HAP-1 (cell line): Measurements from ENCODE around the gene MFSD11.
A peak's percentile ranks its signal among the peaks of the same experiment; 100 is the strongest.
"Not testable (repeated sequence)": the region's sequence is repeated elsewhere in the genome, so short reads cannot be mapped to it uniquely, and the experiment has no call there.

Experiments
- DNase-seq, 2 experiments: peaks; one replicate each; pipeline ENCODE4 v3.0.0-alpha.2; 2016 to 2020; ENCODE audit warnings: low spot score in 2 of 2
- H3K27me3 ChIP-seq: fragments of 250-450 bp; sonication (Bioruptor Pico); 2 replicates; pipeline ENCODE4 v1.5.1; 2020; ENCODE audit warnings: low read depth, mild to moderate bottlenecking, moderate library complexity
- H3K36me3 ChIP-seq: fragments of 250-450 bp; sonication (Bioruptor Pico); replicated peaks from 2 replicates; pipeline ENCODE4 v1.5.1; 2020; ENCODE audit warnings: mild to moderate bottlenecking
- H3K4me1 ChIP-seq: fragments of 250-450 bp; sonication (Bioruptor Pico); 2 replicates; pipeline ENCODE4 v1.5.1; 2020; ENCODE audit warnings: mild to moderate bottlenecking
- H3K4me3 ChIP-seq: fragments of 250-450 bp; sonication (Bioruptor Pico); 2 replicates; pipeline ENCODE4 v1.5.1; 2020; ENCODE audit warnings: mild to moderate bottlenecking, moderate library complexity
- H3K9me3 ChIP-seq: fragments of 250-450 bp; sonication (Bioruptor Pico); 2 replicates; pipeline ENCODE4 v1.5.1; 2020; ENCODE audit warnings: mild to moderate bottlenecking, moderate library complexity
- in situ Hi-C: fragments of 300-500 bp; cut with MboI; formaldehyde crosslinking; loops from 3 replicates; pipeline ENCODE4 v1.14.3; 2020; ENCODE audit warnings: low sequenced_read_pairs, inconsistent platforms, mixed read lengths

The MFSD11 gene

GRCh38 chr17:76738468-76738850 is 540 bp downstream of the MFSD11 start:
- Histone ChIP-seq H3K4me1 (peaks cover 19% of the 10 kb centered on the region), H3K27me3 (no peaks in the 10 kb centered on the region), H3K9me3 (no peaks in the 10 kb centered on the region), H3K4me3 (peak overlapping the region; percentile 100), H3K36me3 (peaks cover 43% of the 10 kb centered on the region)
- peak in 1 of 2 experiments; percentile 21 for DNase-seq
- in situ Hi-C loops: no loop called here

DNA sequence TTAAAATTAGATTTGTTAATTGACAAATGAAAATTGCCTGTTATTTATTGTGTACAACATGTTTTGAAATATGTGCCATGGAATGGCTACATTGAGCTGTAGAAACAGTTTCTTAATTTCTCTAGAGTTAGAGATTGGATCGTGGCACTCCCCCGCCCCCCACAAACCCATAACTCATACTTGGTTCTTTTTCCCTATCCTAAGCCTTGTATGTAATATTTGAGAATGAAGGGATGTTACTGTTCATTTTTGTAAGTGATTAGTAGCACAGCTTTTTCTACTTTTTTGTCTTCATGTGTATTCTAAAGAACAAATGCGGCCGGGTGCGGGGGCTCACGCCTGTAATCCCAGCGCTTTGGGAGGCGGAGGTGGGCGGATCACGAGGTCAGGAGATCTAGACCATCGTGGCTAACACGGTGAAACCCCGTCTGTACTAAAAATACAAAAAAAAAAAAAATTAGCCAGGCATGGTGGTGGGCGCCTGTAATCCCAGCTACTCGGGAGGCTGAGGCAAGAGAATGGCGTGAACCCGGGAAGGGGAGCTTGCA is 1.7 kb downstream of the MFSD11 start:
- H3K9me3 ChIP-seq, DNase-seq, H3K4me3 ChIP-seq, H3K27me3 ChIP-seq, in situ Hi-C loops: not testable (repeated sequence)
- H3K36me3 ChIP-seq: peaks cover 39% of the 10 kb centered on the region
- peaks cover 12% of the 10 kb centered on the region for H3K4me1 ChIP-seq

GRCh38 chr17:76740329-76741118 is 2.6 kb downstream of the MFSD11 start:
- no peak for DNase-seq
- in situ Hi-C loops: no loop called here
- H3K9me3 ChIP-seq: no peaks in the 10 kb centered on the region
- H3K27me3 ChIP-seq: no peaks in the 10 kb centered on the region
- peaks cover 12% of the 10 kb centered on the region for H3K4me1 ChIP-seq
- H3K36me3 ChIP-seq: peaks cover 38% of the 10 kb centered on the region
- H3K4me3 ChIP-seq: no peak overlapping the region

GRCh38 chr17:76742958-76743357 is 5.0 kb downstream of the MFSD11 start:
- peaks cover 12% of the 10 kb centered on the region for H3K4me1 ChIP-seq
- DNase-seq: no peak
- H3K27me3 ChIP-seq: no peaks in the 10 kb centered on the region
- in situ Hi-C loops: no loop called here
- H3K4me3 ChIP-seq: no peak overlapping the region
- H3K9me3 ChIP-seq: no peaks in the 10 kb centered on the region
- H3K36me3 ChIP-seq: peaks cover 32% of the 10 kb centered on the region

DNA sequence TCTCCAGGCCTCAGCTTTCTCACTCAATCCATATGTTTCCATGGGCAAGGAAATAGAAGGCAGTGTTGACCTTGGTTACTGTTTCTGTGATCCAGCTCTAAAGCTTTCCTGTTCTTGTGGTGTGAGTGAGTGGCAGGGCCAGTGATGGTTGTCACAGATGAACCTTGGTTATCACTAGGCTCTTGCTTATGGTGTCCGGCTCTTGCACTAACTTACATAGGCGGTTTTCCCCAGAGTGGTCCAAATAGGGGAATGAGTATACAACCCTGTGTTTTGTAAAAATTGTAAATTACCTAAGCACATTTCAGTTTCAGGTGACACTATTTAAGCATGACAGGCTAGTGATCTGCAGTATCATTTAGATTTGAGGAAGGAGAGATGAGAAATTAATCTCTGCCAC is 6.8 kb downstream of the MFSD11 start:
- no peak for DNase-seq
- Histone ChIP-seq H3K4me3 (no peak overlapping the region), H3K27me3 (no peaks in the 10 kb centered on the region), H3K9me3 (no peaks in the 10 kb centered on the region), H3K4me1 (peaks cover 6% of the 10 kb centered on the region), H3K36me3 (peaks cover 32% of the 10 kb centered on the region)
- in situ Hi-C loops: no loop called here

DNA sequence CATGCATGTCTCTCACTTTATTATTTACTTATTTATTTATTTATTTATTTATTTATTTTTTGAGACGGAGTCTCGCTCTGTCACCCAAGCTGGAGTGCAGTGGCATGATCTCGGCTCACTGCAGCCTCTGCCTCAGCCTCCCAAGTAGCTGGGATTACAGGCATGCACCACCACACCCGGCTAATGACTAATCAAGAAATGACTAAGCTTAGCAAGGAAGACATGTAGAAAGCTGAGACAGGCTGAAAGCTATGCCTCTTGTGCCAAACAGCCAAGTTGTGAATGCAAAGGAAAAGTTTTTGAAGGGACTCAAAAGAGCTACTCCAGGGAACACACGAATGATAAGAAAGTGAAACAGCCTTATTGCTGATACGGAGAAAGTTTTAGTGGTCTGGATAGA is 7.9 kb downstream of the MFSD11 start:
- H3K27me3 ChIP-seq, H3K4me1 ChIP-seq, H3K4me3 ChIP-seq, H3K9me3 ChIP-seq, in situ Hi-C loops, DNase-seq: not testable (repeated sequence)
- H3K36me3 ChIP-seq: peaks cover 32% of the 10 kb centered on the region

GRCh38 chr17:76747716-76748363 is 9.9 kb downstream of the MFSD11 start:
- Histone ChIP-seq H3K4me1 (no peaks in the 10 kb centered on the region; the same call in 1 of the 2 replicates), H3K9me3 (no peaks in the 10 kb centered on the region), H3K36me3 (peaks cover 26% of the 10 kb centered on the region), H3K27me3 (no peaks in the 10 kb centered on the region), H3K4me3 (no peak overlapping the region)
- in situ Hi-C loops: no loop called here
- no peak for DNase-seq

DNA sequence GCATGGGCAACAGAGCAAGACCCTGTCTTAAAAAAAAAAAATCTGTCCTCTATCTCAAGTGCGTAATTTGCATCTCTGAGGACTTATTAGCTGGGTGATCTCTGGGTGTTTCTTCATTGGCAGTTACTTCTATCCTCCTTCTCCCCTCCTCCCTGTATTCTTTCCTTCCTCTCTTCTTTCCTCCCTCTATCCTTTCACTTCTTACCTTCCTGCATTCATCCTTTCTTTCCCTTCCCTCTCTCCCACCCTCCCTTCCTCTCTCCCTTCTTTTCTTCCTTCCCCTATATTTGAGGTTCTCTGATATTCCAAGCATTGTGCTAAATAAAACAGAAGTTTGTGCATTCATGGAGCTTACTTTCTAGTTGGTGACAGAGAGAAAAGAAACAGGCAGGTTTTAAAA is 10.7 kb downstream of the MFSD11 start:
- in situ Hi-C loops: no loop called here
- no peaks in the 10 kb centered on the region for H3K27me3 ChIP-seq
- no peaks in the 10 kb centered on the region for H3K9me3 ChIP-seq
- no peak overlapping the region for H3K4me3 ChIP-seq
- H3K4me1 ChIP-seq: no peaks in the 10 kb centered on the region; the same call in 1 of the 2 replicates
- H3K36me3 ChIP-seq: peaks cover 26% of the 10 kb centered on the region
- no peak for DNase-seq

- Histone ChIP-seq H3K27me3 (no peaks in the 10 kb centered on the region), H3K9me3 (no peaks in the 10 kb centered on the region), H3K36me3 (peaks cover 2% of the 10 kb centered on the region; the same call in 1 of the 2 replicates), H3K4me1 (no peaks in the 10 kb centered on the region; the same call in 1 of the 2 replicates), H3K4me3 (no peak overlapping the region)
- no peak for DNase-seq
- in situ Hi-C loops: no loop called here
Observed at GRCh38 chr17:76751416-76751993, 13.6 kb downstream of the MFSD11 start.

- DNase-seq: no peak
- no peaks in the 10 kb centered on the region for H3K27me3 ChIP-seq
- no peaks in the 10 kb centered on the region for H3K9me3 ChIP-seq
- H3K4me1 ChIP-seq: no peaks in the 10 kb centered on the region; the same call in 1 of the 2 replicates
- in situ Hi-C loops: no loop called here
- H3K36me3 ChIP-seq: no peaks in the 10 kb centered on the region; the same call in 1 of the 2 replicates
- no peak overlapping the region for H3K4me3 ChIP-seq
Observed at GRCh38 chr17:76752006-76752405, 14.1 kb downstream of the MFSD11 start.

GRCh38 chr17:76753061-76753961 is 15.4 kb downstream of the MFSD11 start:
- H3K27me3 ChIP-seq: no peaks in the 10 kb centered on the region
- DNase-seq: no peak
- no peaks in the 10 kb centered on the region; the same call in 1 of the 2 replicates for H3K4me1 ChIP-seq
- in situ Hi-C loops: no loop called here
- no peaks in the 10 kb centered on the region for H3K9me3 ChIP-seq
- H3K36me3 ChIP-seq: no peaks in the 10 kb centered on the region; the same call in 1 of the 2 replicates
- no peak overlapping the region for H3K4me3 ChIP-seq

- DNase-seq: no peak
- H3K9me3 ChIP-seq: no peaks in the 10 kb centered on the region
- no peaks in the 10 kb centered on the region; the same call in 1 of the 2 replicates for H3K36me3 ChIP-seq
- in situ Hi-C loops: no loop called here
- no peaks in the 10 kb centered on the region for H3K4me1 ChIP-seq
- H3K27me3 ChIP-seq: no peaks in the 10 kb centered on the region
- H3K4me3 ChIP-seq: no peak overlapping the region
Observed at GRCh38 chr17:76755285-76755684, 17.4 kb downstream of the MFSD11 start.

GRCh38 chr17:76757256-76757655 is 19.3 kb downstream of the MFSD11 start:
- in situ Hi-C loops: no loop called here
- no peak for DNase-seq
- H3K36me3 ChIP-seq: no peaks in the 10 kb centered on the region; the same call in 1 of the 2 replicates
- H3K27me3 ChIP-seq: no peaks in the 10 kb centered on the region
- H3K4me1 ChIP-seq: peaks cover 4% of the 10 kb centered on the region; the same call in 1 of the 2 replicates
- no peak overlapping the region for H3K4me3 ChIP-seq
- H3K9me3 ChIP-seq: no peaks in the 10 kb centered on the region
